GM12878 (cell line): Measurements from ENCODE around the gene FEM1B. TPM values are rescaled to one million over a fixed set of nuclear protein-coding genes. Genes with fewer than 3 reads are reported as not detected.

ENCODE experiments used
- ATAC-seq: fragments of 200-7000 bp; cut with Tn5 transposase; 3 replicates; pipeline ENCODE4 v1.9.1; 2020; ENCODE audit warnings: mild to moderate bottlenecking, moderate library complexity
- BruUV-seq: library from RNA; stranded (reverse); fragments of 400-500 nt; replicated peaks from 2 replicates; lab custom pipeline; 2021; lab: Mats Ljungman, UMichigan
- CTCF ChIA-PET: fragments of 300-600 bp; sonication (Branson Sonifier 250); formaldehyde crosslinking; extraction: SDS; loops from one replicate; lab custom pipeline; 2021; ENCODE audit warnings: inconsistent platforms; lab: Yijun Ruan, JAX
- POLR2A ChIA-PET: fragments of 350-600 bp; formaldehyde crosslinking; extraction: SDS; loops from one replicate; lab custom pipeline; 2021; ENCODE audit warnings: inconsistent platforms; lab: Charles Lee
- RAD21 ChIA-PET: fragments of 300-600 bp; sonication (Branson Sonifier 250); formaldehyde crosslinking; loops from one replicate; lab custom pipeline; 2023; ENCODE audit warnings: antibody characterized with exemption; ENCODE audit not compliant: unreplicated experiment; lab: Charles Lee
- SMC1A ChIA-PET: fragments of 300-600 bp; sonication (Branson Sonifier 250); formaldehyde crosslinking; loops from one replicate; lab custom pipeline; 2023; ENCODE audit not compliant: unreplicated experiment, uncharacterized antibody; lab: Charles Lee
- DNase-seq: peaks from one replicate; pipeline ENCODE4 v3.0.0-alpha.2; 2011; ENCODE audit warnings: low read depth, low spot score
- FAIRE-seq: peaks from 3 replicates; lab custom pipeline; 2011; peaks lifted over from hg19 to GRCh38; lab: Jason Lieb, UNC
- H2AFZ ChIP-seq: 2 replicates; pipeline ENCODE4 v1.6.0; 2011; ENCODE audit warnings: low read depth, low read length, control low read depth; ENCODE audit not compliant: control insufficient read depth
- H3K27ac ChIP-seq: 2 replicates; pipeline ENCODE4 v1.5.1; 2011; ENCODE audit warnings: control low read depth; ENCODE audit not compliant: control insufficient read depth, insufficient read depth
- H3K27me3 ChIP-seq, 2 experiments: replicated peaks in 1 of 2; 2 replicates each; pipeline versions ENCODE4 v1.6.0 to v1.6.1; 2011; ENCODE audit warnings: low read length in 1 of 2; ENCODE audit not compliant: control insufficient read depth in 2 of 2, insufficient read depth in 2 of 2
- H3K36me3 ChIP-seq, 2 experiments: 2 replicates each; pipeline ENCODE4 v1.5.1; 2011; ENCODE audit warnings: low read length in 1 of 2; ENCODE audit not compliant: control insufficient read depth in 2 of 2, insufficient read depth in 2 of 2
- H3K4me1 ChIP-seq: 2 replicates; pipeline ENCODE4 v1.6.1; 2011; ENCODE audit warnings: mild to moderate bottlenecking, low read length, moderate library complexity, mixed read lengths; ENCODE audit not compliant: control insufficient read depth, insufficient read depth
- H3K4me2 ChIP-seq: 2 replicates; pipeline ENCODE4 v1.6.0; 2011; ENCODE audit warnings: control low read depth; ENCODE audit not compliant: control insufficient read depth, insufficient read depth
- H3K4me3 ChIP-seq: fragments of 200-600 bp; sonication (generic); 2 replicates; pipeline ENCODE4 v1.5.1; 2016
- H3K79me2 ChIP-seq: 2 replicates; pipeline ENCODE4 v1.6.0; 2011; ENCODE audit warnings: low read length; ENCODE audit not compliant: control insufficient read depth, insufficient read depth
- H3K9ac ChIP-seq: 2 replicates; pipeline ENCODE4 v1.8.0; 2011; ENCODE audit warnings: low read length, control low read depth, mixed read lengths; ENCODE audit not compliant: control insufficient read depth, insufficient read depth
- H3K9me3 ChIP-seq: replicated peaks from 3 replicates; pipeline ENCODE4 v1.5.1; 2011; ENCODE audit warnings: mild to moderate bottlenecking, low read length; ENCODE audit not compliant: control insufficient read depth, insufficient read depth
- H4K20me1 ChIP-seq: 2 replicates; pipeline ENCODE4 v1.6.0; 2011; ENCODE audit not compliant: control insufficient read depth, insufficient read depth
- BMI1 ChIP-seq: fragments of 450-650 bp; IDR thresholded peaks from 2 replicates; pipeline ENCODE4 v1.6.1; 2016; ENCODE audit warnings: mild to moderate bottlenecking, moderate library complexity, borderline replicate concordance
- CREM ChIP-seq: IDR thresholded peaks from 2 replicates; pipeline ENCODE4 v1.6.1; 2014; ENCODE audit warnings: antibody characterized with exemption, low read depth
- IRF4 ChIP-seq: IDR thresholded peaks from 2 replicates; pipeline ENCODE4 v1.6.1; 2011; ENCODE audit warnings: low read depth, low read length
- KAT2A ChIP-seq: conservative IDR thresholded peaks from 2 replicates; pipeline ENCODE4 v1.6.1; 2011; ENCODE audit warnings: low read depth, low read length; ENCODE audit not compliant: control insufficient read depth
- KDM1A ChIP-seq: fragments of 200-600 bp; sonication (generic); IDR thresholded peaks from 2 replicates; pipeline ENCODE4 v1.6.1; 2016; ENCODE audit warnings: borderline replicate concordance
- MTA3 ChIP-seq: IDR thresholded peaks from 2 replicates; pipeline ENCODE4 v1.6.1; 2012; ENCODE audit warnings: low read length, inconsistent platforms, borderline replicate concordance
- MYB ChIP-seq: fragments of 150-350 bp; IDR thresholded peaks from 2 replicates; pipeline ENCODE4 v1.6.1; 2014; ENCODE audit warnings: mild to moderate bottlenecking, low read depth, low read length, borderline replicate concordance
- SRF ChIP-seq, 2 experiments: IDR thresholded peaks; 2 replicates each; pipeline ENCODE4 v1.6.1; 2011; ENCODE audit warnings: low read depth in 2 of 2, low read length in 2 of 2, mild to moderate bottlenecking in 1 of 2, moderate library complexity in 1 of 2
- SUPT20H ChIP-seq: IDR thresholded peaks from 2 replicates; pipeline ENCODE4 v1.6.1; 2011; ENCODE audit warnings: low read depth, mild to moderate bottlenecking, low read length, moderate library complexity, borderline replicate concordance; ENCODE audit not compliant: control insufficient read depth
- YBX1 ChIP-seq: fragments of 450-650 bp; IDR thresholded peaks from 2 replicates; pipeline ENCODE4 v1.6.1; 2016; ENCODE audit warnings: antibody characterized with exemption
- ZBTB33 ChIP-seq: fragments of 450-650 bp; IDR thresholded peaks from 2 replicates; pipeline ENCODE4 v1.6.1; 2017; ENCODE audit warnings: mild to moderate bottlenecking
- WGBS: methylation state at CpG from one replicate; pipeline ENCODE4 v1.1.6; 2016; ENCODE audit warnings: low lambda C conversion rate; ENCODE audit not compliant: insufficient replicate concordance, insufficient coverage; ENCODE audit errors: missing lambda C conversion rate; 5-methylcytosine and 5-hydroxymethylcytosine counted together
- in situ Hi-C: fragments of 300-500 bp; cut with MboI; formaldehyde crosslinking; loops from 9 replicates; pipeline ENCODE4 v1.14.3; 2018; ENCODE audit warnings: mixed read lengths
- intact Hi-C: fragments of 100-400 bp; cut with micrococcal nuclease; formaldehyde crosslinking; loops from one replicate; pipeline ENCODE4 v1.14.2; 2022; ENCODE audit not compliant: unreplicated experiment
- polyA plus RNA-seq, 11 experiments: library from polyadenylated mRNA; depleted of rRNA in 4 of 11; unstranded in 6 of 11; stranded (reverse) in 5 of 11; fragments of >200 nt; fragmentation: Nextera tagmentation in 4 of 11; fragmentation: Illumina TruSeq in 1 of 11; extraction: Ambion mirVana in 4 of 11; extraction: Trizol in 1 of 11; gene quantifications; 1 replicate in 1 of 11; 2 replicates in 10 of 11; pipeline versions ENCODE4 v1.2.1 to v1.2.3, GENCODE V29; 2011 to 2016; ENCODE audit warnings: inconsistent platforms in 2 of 11, missing spikeins in 2 of 11, low read depth in 1 of 11
- total RNA-seq, 4 experiments: library from RNA; depleted of rRNA in 3 of 4; stranded (reverse); fragments of >200 nt in 3 of 4; fragmentation: Illumina TruSeq in 1 of 4; extraction: Trizol in 1 of 4; gene quantifications; 2 replicates each; pipeline versions ENCODE4 v1.2.1 to v1.2.3, GENCODE V29; 2013 to 2021
- TF ChIP-seq, protein P1 (sequence below): IDR thresholded peaks from 2 replicates; pipeline ENCODE4 v1.6.1; 2012; ENCODE audit warnings: low read depth, low read length, improper control_type of control experiment
- TF ChIP-seq, protein P2 (sequence below): fragments of 450-650 bp; formaldehyde crosslinking; IDR thresholded peaks from 2 replicates; pipeline ENCODE4 v1.4.0; 2022; ENCODE audit warnings: mild to moderate bottlenecking, moderate library complexity

FEM1B gene
- total and polyA plus RNA-seq, 10 of the 15 experiments (the other 5 are each of a cell fraction or from before 2014, with no cell fraction given), result 5.5 to 61.1 (median 18.2) TPM

GRCh38 chr15:68335655-68336054, 58.1 kb downstream of the FEM1B start:
- no peak overlapping the region for H2AFZ ChIP-seq
- no peak for DNase-seq
- ChIA-PET RAD21 (no interaction called here), CTCF (no interaction called here), POLR2A (no interaction called here), SMC1A (interaction anchor here (0.9 kb wide), 1 partner anchor 29 kb away, joined by 3 read pairs; no protein-coding TSS in a partner anchor)
- TF ChIP-seq BMI1 (no peak), SUPT20H (no peak), SRF (IDR thresholded peaks at IDR 0.05; ENCODE audit: low read depth in 2 of 2, low read length in 2 of 2) (no peak), CREM (no peak)
- no peak overlapping the region for H3K4me2 ChIP-seq
- H4K20me1 ChIP-seq, result no peaks in the 10 kb centered on the region
- H3K36me3 ChIP-seq, result no peaks in the 10 kb centered on the region
- H3K79me2 ChIP-seq, result no peaks in the 10 kb centered on the region
- H3K27ac ChIP-seq, result no peak overlapping the region
- H3K4me1 ChIP-seq, result no peaks in the 10 kb centered on the region
- 41% methylated on average over 14 of the region's 14 CpGs for whole genome bisulfite sequencing
- peaks cover 0 to 7% of the 10 kb centered on the region in 2 experiments; a peak in 1 of 4 replicates for H3K27me3 ChIP-seq
- H3K9ac ChIP-seq, result no peak overlapping the region
- no peak overlapping the region for H3K4me3 ChIP-seq
- in situ Hi-C loops, result no loop called here
- intact Hi-C loops, result no loop called here
- no peaks in the 10 kb centered on the region for H3K9me3 ChIP-seq
- FAIRE-seq, result no peak
- no peak for ATAC-seq
- BruUV-seq, result no TSS peak

- ChIA-PET POLR2A (no interaction called here), RAD21 (no interaction called here), SMC1A (no interaction called here), CTCF (no interaction called here)
- Histone ChIP-seq H3K9ac (no peak overlapping the region), H3K79me2 (no peaks in the 10 kb centered on the region), H3K9me3 (no peaks in the 10 kb centered on the region), H3K27me3 (peaks cover 0 to 7% of the 10 kb centered on the region in 2 experiments; a peak in 2 of 4 replicates), H3K27ac (no peak overlapping the region), H3K36me3 (no peaks in the 10 kb centered on the region), H3K4me2 (no peak overlapping the region), H4K20me1 (no peaks in the 10 kb centered on the region), H3K4me3 (no peak overlapping the region), H2AFZ (no peak overlapping the region), H3K4me1 (no peaks in the 10 kb centered on the region)
- intact Hi-C loops (no loop called here), in situ Hi-C loops (no loop called here)
- no peak for ATAC-seq
- no peak for FAIRE-seq
- no peak for DNase-seq
- BruUV-seq, result no TSS peak
- 22% methylated on average over 7 of the region's 7 CpGs for WGBS
- no peak for TF ChIP-seq MTA3
- no peak for TF ChIP-seq YBX1
- TF ChIP-seq KDM1A, result no peak
- TF ChIP-seq KAT2A, result no peak
- TF ChIP-seq MYB, result no peak
- no peak for TF ChIP-seq IRF4
- TF ChIP-seq, protein P1, sequence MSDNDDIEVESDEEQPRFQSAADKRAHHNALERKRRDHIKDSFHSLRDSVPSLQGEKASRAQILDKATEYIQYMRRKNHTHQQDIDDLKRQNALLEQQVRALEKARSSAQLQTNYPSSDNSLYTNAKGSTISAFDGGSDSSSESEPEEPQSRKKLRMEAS, result no peak
- TF ChIP-seq ZBTB33, result no peak
- TF ChIP-seq SRF (IDR thresholded peaks at IDR 0.05; ENCODE audit: low read depth in 2 of 2, low read length in 2 of 2), result no peak
- TF ChIP-seq, protein P2, sequence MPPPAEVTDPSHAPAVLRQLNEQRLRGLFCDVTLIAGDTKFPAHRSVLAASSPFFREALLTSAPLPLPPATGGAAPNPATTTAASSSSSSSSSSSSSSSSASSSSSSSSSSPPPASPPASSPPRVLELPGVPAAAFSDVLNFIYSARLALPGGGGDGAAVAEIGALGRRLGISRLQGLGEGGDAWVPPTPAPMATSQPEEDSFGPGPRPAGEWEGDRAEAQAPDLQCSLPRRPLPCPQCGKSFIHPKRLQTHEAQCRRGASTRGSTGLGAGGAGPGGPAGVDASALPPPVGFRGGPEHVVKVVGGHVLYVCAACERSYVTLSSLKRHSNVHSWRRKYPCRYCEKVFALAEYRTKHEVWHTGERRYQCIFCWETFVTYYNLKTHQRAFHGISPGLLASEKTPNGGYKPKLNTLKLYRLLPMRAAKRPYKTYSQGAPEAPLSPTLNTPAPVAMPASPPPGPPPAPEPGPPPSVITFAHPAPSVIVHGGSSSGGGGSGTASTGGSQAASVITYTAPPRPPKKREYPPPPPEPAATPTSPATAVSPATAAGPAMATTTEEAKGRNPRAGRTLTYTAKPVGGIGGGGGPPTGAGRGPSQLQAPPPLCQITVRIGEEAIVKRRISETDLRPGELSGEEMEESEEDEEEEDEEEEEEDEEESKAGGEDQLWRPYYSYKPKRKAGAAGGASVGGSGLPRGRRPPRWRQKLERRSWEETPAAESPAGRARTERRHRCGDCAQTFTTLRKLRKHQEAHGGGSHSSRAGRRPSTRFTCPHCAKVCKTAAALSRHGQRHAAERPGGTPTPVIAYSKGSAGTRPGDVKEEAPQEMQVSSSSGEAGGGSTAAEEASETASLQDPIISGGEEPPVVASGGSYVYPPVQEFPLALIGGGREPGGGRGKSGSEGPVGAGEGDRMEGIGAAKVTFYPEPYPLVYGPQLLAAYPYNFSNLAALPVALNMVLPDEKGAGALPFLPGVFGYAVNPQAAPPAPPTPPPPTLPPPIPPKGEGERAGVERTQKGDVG (CRISPR knock-in tag), result no peak
Measured at GRCh38 chr15:68336516-68336915, 59.0 kb downstream of the FEM1B start.
